ENCODE measurements around the gene SH3BGRL.
"Not testable (repeated sequence)": the region's sequence is repeated elsewhere in the genome, so short reads cannot be mapped to it uniquely, and the experiment has no call there.

The SH3BGRL gene

DNA sequence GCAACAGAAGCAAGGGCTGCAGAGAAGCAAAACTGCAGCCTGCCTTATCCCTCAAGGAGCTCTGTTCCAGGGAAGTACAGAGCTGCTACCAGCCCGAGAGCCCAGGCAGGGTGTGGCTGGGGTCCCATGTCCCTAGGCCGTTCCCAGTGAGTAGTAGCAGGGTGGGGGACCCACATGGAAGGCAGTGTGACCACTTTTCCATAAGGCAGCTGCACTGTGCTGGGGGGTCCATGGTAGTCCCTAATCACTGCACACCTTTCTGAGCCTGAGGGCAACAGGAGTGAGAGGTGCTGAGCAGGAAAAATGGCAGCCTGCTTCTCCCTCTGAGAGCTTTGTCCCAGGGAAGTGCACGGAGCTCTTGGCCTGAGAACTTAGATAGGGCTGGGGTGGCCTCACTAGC, 135.9 kb downstream of the SH3BGRL start:
- H3K4me3 ChIP-seq (ENCODE audit: low read depth, low read length), result no peak overlapping the region
- no peak for DNase-seq
- no peak overlapping the region for H3K27ac ChIP-seq
- no peaks in the 10 kb centered on the region for H3K36me3 ChIP-seq
- H3K27me3 ChIP-seq (ENCODE audit: insufficient read depth, low read depth, severe bottlenecking), result peaks cover 22% of the 10 kb centered on the region
- no peaks in the 10 kb centered on the region for H3K9me3 ChIP-seq (ENCODE audit: severe bottlenecking)
- TF ChIP-seq CTCF (IDR thresholded peaks at IDR 0.05; ENCODE audit: low read depth, low read length), result no peak

GRCh38 chrX:81338924-81339323, 137.0 kb downstream of the SH3BGRL start:
- no peak for DNase-seq
- no peak overlapping the region for H3K4me3 ChIP-seq (ENCODE audit: low read depth, low read length)
- no peaks in the 10 kb centered on the region for H3K9me3 ChIP-seq (ENCODE audit: severe bottlenecking)
- peaks cover 12% of the 10 kb centered on the region for H3K27me3 ChIP-seq (ENCODE audit: insufficient read depth, low read depth, severe bottlenecking)
- no peak overlapping the region for H3K27ac ChIP-seq
- no peak for TF ChIP-seq CTCF (IDR thresholded peaks at IDR 0.05; ENCODE audit: low read depth, low read length)
- no peaks in the 10 kb centered on the region for H3K36me3 ChIP-seq

DNA sequence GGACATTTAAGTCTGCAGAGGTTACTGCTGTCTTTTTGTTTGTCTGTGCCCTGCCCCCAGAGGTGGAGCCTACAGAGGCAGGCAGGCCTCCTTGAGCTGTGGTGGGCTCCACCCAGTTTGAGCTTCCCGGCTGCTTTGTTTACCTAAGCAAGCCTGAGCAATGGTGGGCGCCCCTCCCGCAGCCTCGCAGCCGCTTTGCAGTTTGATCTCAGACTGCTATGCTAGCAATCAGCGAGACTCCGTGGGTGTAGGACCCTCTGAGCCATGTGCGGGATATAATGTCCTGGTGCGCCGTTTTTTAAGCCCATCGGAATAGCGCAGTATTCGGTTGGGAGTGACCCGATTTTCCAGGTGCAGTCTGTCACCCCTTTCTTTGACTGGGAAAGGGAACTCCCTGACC, 143.4 kb downstream of the SH3BGRL start:
- not testable (repeated sequence) for DNase-seq; H3K36me3 ChIP-seq; H3K9me3 ChIP-seq (ENCODE audit: severe bottlenecking); H3K27ac ChIP-seq; H3K4me3 ChIP-seq (ENCODE audit: low read depth, low read length)
- H3K27me3 ChIP-seq (ENCODE audit: insufficient read depth, low read depth, severe bottlenecking), result peaks cover 17% of the 10 kb centered on the region
